HCT116 (cell line): ENCODE results near the gene PAX6. TPM values are rescaled to one million over a fixed set of nuclear protein-coding genes. Genes with fewer than 3 reads are reported as not detected.

Experiments used
- ATAC-seq: fragments of 200-7000 bp; cut with Tn5 transposase; 2 replicates; pipeline ENCODE4 v1.9.1; 2020; ENCODE audit warnings: mild to moderate bottlenecking, moderate library complexity
- BruUV-seq: library from RNA; stranded (reverse); fragments of 400-500 nt; replicated peaks from 2 replicates; lab custom pipeline; 2021; lab: Mats Ljungman, UMichigan
- CTCF ChIA-PET: fragments of 300-600 bp; sonication (Branson Sonifier 250); formaldehyde crosslinking; loops from one replicate; lab custom pipeline; 2021; ENCODE audit warnings: antibody characterized with exemption; lab: Charles Lee
- POLR2A ChIA-PET: fragments of 300-600, 350-600 bp; sonication (Branson Sonifier 250); formaldehyde crosslinking; loops from one replicate; lab custom pipeline; 2021; ENCODE audit warnings: antibody characterized with exemption; lab: Charles Lee
- RAD21 ChIA-PET, 2 experiments: fragments of 300-600 bp; sonication (Branson Sonifier 250); formaldehyde crosslinking; loops; one replicate each; lab custom pipeline; 2023; ENCODE audit warnings: low total read pairs in 2 of 2; ENCODE audit not compliant: uncharacterized antibody in 2 of 2, unreplicated experiment in 2 of 2, low non-redundant PET in 1 of 2; lab: Charles Lee
- DNase-seq: peaks from one replicate; pipeline ENCODE4 v3.0.0-alpha.2; 2010; ENCODE audit warnings: low read depth, low spot score
- H2AFZ ChIP-seq: fragments of 200-600 bp; shearing (Covaris generic), sonication (generic); 2 replicates; pipeline ENCODE4 v1.6.1; 2017; ENCODE audit warnings: low read depth, mixed run types, mixed read lengths, antibody characterized with exemption, low read length; ENCODE audit not compliant: poor library complexity, severe bottlenecking
- H3K27ac ChIP-seq: 2 replicates; pipeline ENCODE4 v1.5.1; 2012; ENCODE audit warnings: low read depth, low read length
- H3K27me3 ChIP-seq: fragments of 200-600 bp; sonication (generic); 2 replicates; pipeline ENCODE4 v1.6.1; 2016; ENCODE audit warnings: mixed run types, low read length, mixed read lengths; ENCODE audit not compliant: insufficient read depth
- H3K36me3 ChIP-seq, 2 experiments: fragments of 200-500 bp in 1 of 2; fragments of 200-600 bp in 1 of 2; sonication (Bioruptor generic) in 1 of 2; sonication (generic) in 1 of 2; 2 replicates each; pipeline versions ENCODE4 v1.5.1 to v1.6.1; 2014 to 2016; ENCODE audit warnings: low read length in 2 of 2, inconsistent platforms in 1 of 2, mixed read lengths in 1 of 2, mixed run types in 1 of 2; ENCODE audit not compliant: insufficient read depth in 2 of 2, control insufficient read depth in 1 of 2
- H3K4me1 ChIP-seq, 2 experiments: fragments of 200-600 bp in 1 of 2; sonication (generic) in 1 of 2; 2 replicates each; pipeline versions ENCODE4 v1.5.1 to v1.6.1; 2012 to 2017; ENCODE audit warnings: low read length in 2 of 2, inconsistent platforms in 1 of 2, mild to moderate bottlenecking in 1 of 2, mixed read lengths in 1 of 2, mixed run types in 1 of 2, moderate library complexity in 1 of 2; ENCODE audit not compliant: insufficient read depth in 2 of 2, control insufficient read depth in 1 of 2
- H3K4me2 ChIP-seq: fragments of 200-600 bp; sonication (generic); 2 replicates; pipeline ENCODE4 v1.6.1; 2017; ENCODE audit warnings: mixed run types, low read length, mixed read lengths
- H3K4me3 ChIP-seq, 2 experiments: fragments of 200-600 bp in 1 of 2; sonication (generic) in 1 of 2; replicated peaks in 1 of 2; 2 replicates each; pipeline ENCODE4 v1.5.1; 2011 to 2016; ENCODE audit warnings: low read length in 2 of 2, control low read depth in 1 of 2, low read depth in 1 of 2, mild to moderate bottlenecking in 1 of 2, mixed read lengths in 1 of 2, mixed run types in 1 of 2
- H3K79me2 ChIP-seq: fragments of 200-600 bp; sonication (generic); 2 replicates; pipeline ENCODE4 v1.6.1; 2017; ENCODE audit warnings: mild to moderate bottlenecking, mixed run types, low read length, moderate library complexity, mixed read lengths; ENCODE audit not compliant: insufficient read depth
- H3K9ac ChIP-seq: fragments of 200-600 bp; sonication (generic); 2 replicates; pipeline ENCODE4 v1.6.1; 2016; ENCODE audit warnings: low read length, mixed read lengths
- H3K9me2 ChIP-seq: fragments of 200-600 bp; sonication (generic), shearing (Covaris generic); 2 replicates; pipeline ENCODE4 v1.6.1; 2017; ENCODE audit warnings: mixed run types, mild to moderate bottlenecking, moderate library complexity; ENCODE audit not compliant: insufficient read depth
- H3K9me3 ChIP-seq, 2 experiments: fragments of 200-500 bp in 1 of 2; fragments of 200-600 bp in 1 of 2; sonication (Bioruptor generic) in 1 of 2; sonication (generic) in 1 of 2; 2 replicates each; pipeline ENCODE4 v1.6.1; 2014 to 2017; ENCODE audit warnings: low read length in 2 of 2, mixed read lengths in 2 of 2, inconsistent platforms in 1 of 2, low read depth in 1 of 2, mild to moderate bottlenecking in 1 of 2, mixed run types in 1 of 2, moderate library complexity in 1 of 2; ENCODE audit not compliant: control insufficient read depth in 1 of 2, insufficient read depth in 1 of 2
- H4K20me1 ChIP-seq: fragments of 200-600 bp; sonication (generic), shearing (Covaris generic); 2 replicates; pipeline ENCODE4 v1.6.1; 2017; ENCODE audit warnings: mixed run types, mild to moderate bottlenecking, moderate library complexity; ENCODE audit not compliant: insufficient read depth
- ATF3 ChIP-seq: IDR thresholded peaks from 2 replicates; pipeline ENCODE4 v1.6.1; 2012
- CBX3 ChIP-seq: IDR thresholded peaks from 2 replicates; pipeline ENCODE4 v1.6.1; 2012; ENCODE audit warnings: low read depth
- CEBPB ChIP-seq: IDR thresholded peaks from 2 replicates; pipeline ENCODE4 v1.6.1; 2012; ENCODE audit warnings: low read depth
- EGR1 ChIP-seq: IDR thresholded peaks from 2 replicates; pipeline ENCODE4 v1.6.1; 2012; ENCODE audit warnings: low read depth
- ELF1 ChIP-seq: IDR thresholded peaks from 2 replicates; pipeline ENCODE4 v1.6.1; 2012; ENCODE audit warnings: low read depth, borderline replicate concordance
- EZH2 ChIP-seq: fragments of 200-600 bp; sonication (generic); IDR thresholded peaks from 2 replicates; pipeline ENCODE4 v1.6.1; 2017; ENCODE audit warnings: antibody characterized with exemption, mixed run types
- JUND ChIP-seq: IDR thresholded peaks from 2 replicates; pipeline ENCODE4 v1.6.1; 2012
- MAX ChIP-seq: IDR thresholded peaks from 2 replicates; pipeline ENCODE4 v1.6.1; 2012
- POLR2A ChIP-seq: IDR thresholded peaks from 2 replicates; pipeline ENCODE4 v1.7.0; 2011; ENCODE audit warnings: borderline replicate concordance; ENCODE audit not compliant: insufficient read depth, insufficient read length; ENCODE audit errors: extremely low read depth
- POLR2AphosphoS5 ChIP-seq: IDR thresholded peaks from 2 replicates; pipeline ENCODE4 v1.6.1; 2011; ENCODE audit warnings: mild to moderate bottlenecking, low read depth, low read length, moderate library complexity
- RAD21 ChIP-seq: IDR thresholded peaks from 2 replicates; pipeline ENCODE4 v1.6.1; 2012; ENCODE audit warnings: low read depth, mild to moderate bottlenecking
- SIN3A ChIP-seq: IDR thresholded peaks from 2 replicates; pipeline ENCODE4 v1.6.1; 2012; ENCODE audit warnings: low read depth
- SP1 ChIP-seq: IDR thresholded peaks from 2 replicates; pipeline ENCODE4 v1.6.1; 2012; ENCODE audit warnings: low read depth
- SRF ChIP-seq: IDR thresholded peaks from 2 replicates; pipeline ENCODE4 v1.6.1; 2012; ENCODE audit warnings: low read depth
- YY1 ChIP-seq: IDR thresholded peaks from 2 replicates; pipeline ENCODE4 v1.6.1; 2011; ENCODE audit warnings: low read length, low read depth, moderate library complexity, mild to moderate bottlenecking; ENCODE audit not compliant: insufficient replicate concordance; ENCODE audit errors: extremely low read depth
- ZBTB33 ChIP-seq: IDR thresholded peaks from 2 replicates; pipeline ENCODE4 v1.6.1; 2011; ENCODE audit warnings: mild to moderate bottlenecking, low read length, moderate library complexity; ENCODE audit not compliant: insufficient replicate concordance; ENCODE audit errors: extremely low read depth
- intact Hi-C: fragments of 100-400 bp; cut with micrococcal nuclease; formaldehyde crosslinking; loops from 2 replicates; pipeline ENCODE4 v1.10.0; 2022
- total RNA-seq: library from RNA; stranded (reverse); gene quantifications from one replicate; pipeline ENCODE4 v1.2.1, GENCODE V29; 2021; ENCODE audit not compliant: unreplicated experiment

The PAX6 gene
- total RNA-seq, 1 experiment from 2014 or later = 5.3 TPM

GRCh38 chr11:31821235-31821764 is 10.2 kb upstream of the PAX6 start:
- Histone ChIP-seq H3K79me2 (no peaks in the 10 kb centered on the region), H3K4me2 (no peak overlapping the region), H3K27me3 (no peaks in the 10 kb centered on the region), H3K4me3 (no peak overlapping the region), H2AFZ (no peak overlapping the region), H3K9me3 (no peaks in the 10 kb centered on the region), H3K9ac (no peak overlapping the region), H3K27ac (no peak overlapping the region), H3K9me2 (no peaks in the 10 kb centered on the region), H3K4me1 (peaks cover 0 to 6% of the 10 kb centered on the region in 2 experiments; a peak in 1 of 4 replicates), H3K36me3 (no peaks in the 10 kb centered on the region), H4K20me1 (no peaks in the 10 kb centered on the region)
- intact Hi-C loops = no loop called here
- no peak for DNase-seq
- no peak for TF ChIP-seq SIN3A
- TF ChIP-seq YY1 = no peak
- no peak for TF ChIP-seq CBX3
- no peak for TF ChIP-seq EZH2
- no peak for TF ChIP-seq SP1
- no peak for TF ChIP-seq SRF
- TF ChIP-seq ZBTB33 = no peak
- ChIA-PET CTCF (no interaction called here), RAD21 (no interaction called here), POLR2A (no interaction called here)
- ATAC-seq = no peak
- BruUV-seq = no TSS peak

GRCh38 chr11:31820438-31820818 is 9.3 kb upstream of the PAX6 start:
- H2AFZ ChIP-seq = no peak overlapping the region
- RAD21 ChIA-PET = no interaction called here
- no peaks in the 10 kb centered on the region for H3K9me2 ChIP-seq
- H3K27ac ChIP-seq = no peak overlapping the region
- no peak for ATAC-seq
- no peaks in the 10 kb centered on the region for H3K27me3 ChIP-seq
- H3K4me1 ChIP-seq = peaks cover 0 to 6% of the 10 kb centered on the region in 2 experiments; a peak in 1 of 4 replicates
- no peak for DNase-seq
- H3K9ac ChIP-seq = no peak overlapping the region
- H3K4me2 ChIP-seq = no peak overlapping the region
- BruUV-seq = no TSS peak
- H3K36me3 ChIP-seq = no peaks in the 10 kb centered on the region
- no peaks in the 10 kb centered on the region for H3K79me2 ChIP-seq
- intact Hi-C loops = no loop called here
- H4K20me1 ChIP-seq = no peaks in the 10 kb centered on the region
- POLR2A ChIA-PET = no interaction called here
- no peaks in the 10 kb centered on the region for H3K9me3 ChIP-seq
- CTCF ChIA-PET = no interaction called here
- no peak overlapping the region for H3K4me3 ChIP-seq
- TF ChIP-seq ZBTB33 (no peak), POLR2A (no peak), SP1 (no peak), SIN3A (no peak), SRF (no peak), ATF3 (no peak), YY1 (no peak), CBX3 (no peak), JUND (no peak), ELF1 (no peak), EGR1 (no peak), CEBPB (no peak), POLR2AphosphoS5 (no peak), RAD21 (no peak), MAX (no peak)
